MM.1S (cell line): ENCODE data around the gene LY9.

Experiments
- DNase-seq: peaks from one replicate; pipeline ENCODE4 v3.0.0-alpha.2; 2015
- H2AFZ ChIP-seq: fragments of 300-600 bp; sonication (generic); 2 replicates; pipeline ENCODE4 v1.6.0; 2016; ENCODE audit warnings: antibody characterized with exemption, low read length
- H3F3A ChIP-seq: fragments of 300-600 bp; sonication (generic); 2 replicates; pipeline ENCODE4 v1.6.1; 2016; ENCODE audit warnings: mild to moderate bottlenecking, antibody characterized with exemption, low read length, moderate library complexity, mixed read lengths; ENCODE audit not compliant: insufficient read depth
- H3K27ac ChIP-seq: fragments of 300-600 bp; sonication (generic); 2 replicates; pipeline ENCODE4 v1.5.1; 2016; ENCODE audit warnings: mild to moderate bottlenecking, low read length
- H3K27me3 ChIP-seq: fragments of 300-600 bp; sonication (generic); replicated peaks from 2 replicates; pipeline ENCODE4 v1.6.0; 2016; ENCODE audit warnings: low read length; ENCODE audit not compliant: insufficient read depth
- H3K36me3 ChIP-seq: fragments of 300-600 bp; sonication (generic); replicated peaks from 2 replicates; pipeline ENCODE4 v1.6.1; 2016; ENCODE audit warnings: mild to moderate bottlenecking, low read length, mixed read lengths; ENCODE audit not compliant: insufficient read depth
- H3K4me1 ChIP-seq: fragments of 300-600 bp; sonication (generic); 2 replicates; pipeline ENCODE4 v1.6.1; 2016; ENCODE audit warnings: low read length, mixed read lengths
- H3K4me2 ChIP-seq: fragments of 300-600 bp; sonication (generic); 2 replicates; pipeline ENCODE4 v1.6.0; 2016; ENCODE audit warnings: low read depth, low read length
- H3K4me3 ChIP-seq: fragments of 300-600 bp; sonication (generic); 2 replicates; pipeline ENCODE4 v1.5.1; 2016; ENCODE audit warnings: low read length, mixed read lengths
- H3K79me2 ChIP-seq: fragments of 300-600 bp; sonication (generic); 2 replicates; pipeline ENCODE4 v1.6.1; 2016; ENCODE audit warnings: mixed run types, low read length, mixed read lengths
- H3K9ac ChIP-seq: fragments of 300-600 bp; sonication (generic); 2 replicates; pipeline ENCODE4 v1.6.1; 2016; ENCODE audit warnings: low read length, mixed read lengths
- H3K9me2 ChIP-seq: fragments of 300-600 bp; sonication (generic); replicated peaks from 2 replicates; pipeline ENCODE4 v1.6.1; 2016; ENCODE audit warnings: mild to moderate bottlenecking, low read length, mixed read lengths; ENCODE audit not compliant: insufficient read depth
- H3K9me3 ChIP-seq: fragments of 300-600 bp; sonication (generic); replicated peaks from 2 replicates; pipeline ENCODE4 v1.6.1; 2016; ENCODE audit warnings: mild to moderate bottlenecking, low read length, mixed read lengths; ENCODE audit not compliant: insufficient read depth
- H4K20me1 ChIP-seq: fragments of 300-600 bp; sonication (generic); 2 replicates; pipeline ENCODE4 v1.6.1; 2016; ENCODE audit warnings: mild to moderate bottlenecking, low read length, moderate library complexity, mixed read lengths; ENCODE audit not compliant: insufficient read depth
- CTCF ChIP-seq: fragments of 300-600 bp; sonication (generic); IDR thresholded peaks from 2 replicates; pipeline ENCODE4 v1.5.1; 2016; ENCODE audit warnings: antibody characterized with exemption, low read length, mixed read lengths
- EZH2 ChIP-seq: fragments of 300-600 bp; sonication (generic); optimal IDR thresholded peaks from 2 replicates; pipeline ENCODE3; 2017; ENCODE audit warnings: low read depth, mild to moderate bottlenecking, antibody characterized with exemption, low read length, mixed read lengths
- EZH2phosphoT487 ChIP-seq: fragments of 300-600 bp; sonication (generic); IDR thresholded peaks from 2 replicates; pipeline ENCODE4 v1.6.1; 2018; ENCODE audit warnings: antibody characterized with exemption, low read length

Gene LY9

GRCh38 chr1:160789051-160789701 lies 6.8 kb upstream of the LY9 start:
- Histone ChIP-seq H3K9ac (no peak overlapping the region), H4K20me1 (no peaks in the 10 kb centered on the region), H3K9me3 (no peaks in the 10 kb centered on the region), H3K9me2 (no peaks in the 10 kb centered on the region), H3K4me3 (no peak overlapping the region), H3F3A (no peaks in the 10 kb centered on the region), H2AFZ (no peak overlapping the region), H3K27me3 (no peaks in the 10 kb centered on the region), H3K4me2 (no peak overlapping the region), H3K27ac (no peak overlapping the region), H3K36me3 (no peaks in the 10 kb centered on the region), H3K4me1 (peaks cover 2% of the 10 kb centered on the region; the same call in 1 of the 2 replicates), H3K79me2 (no peaks in the 10 kb centered on the region)
- TF ChIP-seq CTCF: no peak
- TF ChIP-seq EZH2phosphoT487: no peak
- no peak for TF ChIP-seq EZH2
- no peak for DNase-seq

GRCh38 chr1:160789702-160790611 lies 6.0 kb upstream of the LY9 start:
- no peak overlapping the region; the same call in 1 of the 2 replicates for H2AFZ ChIP-seq
- no peak overlapping the region for H3K27ac ChIP-seq
- no peak overlapping the region for H3K9ac ChIP-seq
- H4K20me1 ChIP-seq: no peaks in the 10 kb centered on the region
- TF ChIP-seq EZH2 (no peak), EZH2phosphoT487 (no peak), CTCF (no peak)
- 0 out of 2 replicates have a peak, but pooled peaks cover under 1% of the 10 kb centered on the region for H3F3A ChIP-seq
- no peak overlapping the region for H3K4me2 ChIP-seq
- peaks cover 3% of the 10 kb centered on the region for H3K79me2 ChIP-seq
- H3K27me3 ChIP-seq: no peaks in the 10 kb centered on the region
- no peaks in the 10 kb centered on the region for H3K9me3 ChIP-seq
- H3K4me3 ChIP-seq: no peak overlapping the region
- H3K4me1 ChIP-seq: peaks cover 10% of the 10 kb centered on the region
- DNase-seq: no peak
- H3K9me2 ChIP-seq: no peaks in the 10 kb centered on the region
- H3K36me3 ChIP-seq: no peaks in the 10 kb centered on the region

GRCh38 chr1:160794376-160794775 lies 1.6 kb upstream of the LY9 start:
- Histone ChIP-seq H3K4me1 (peaks cover 46% of the 10 kb centered on the region), H3F3A (peaks cover 35% of the 10 kb centered on the region), H3K36me3 (no peaks in the 10 kb centered on the region), H2AFZ (no peak overlapping the region), H3K27me3 (no peaks in the 10 kb centered on the region), H3K79me2 (peaks cover 46% of the 10 kb centered on the region), H3K9ac (no peak overlapping the region), H3K27ac (no peak overlapping the region), H4K20me1 (no peaks in the 10 kb centered on the region), H3K4me2 (no peak overlapping the region), H3K4me3 (no peak overlapping the region), H3K9me3 (no peaks in the 10 kb centered on the region), H3K9me2 (no peaks in the 10 kb centered on the region)
- TF ChIP-seq CTCF (no peak), EZH2 (no peak), EZH2phosphoT487 (no peak)
- no peak for DNase-seq
